Omental fat pad (tissue), 4 donors: Measurements from ENCODE around the gene NR2C2. TPM values are rescaled to one million over a fixed set of nuclear protein-coding genes. Genes with fewer than 3 reads are reported as not detected.

Source experiments
- ATAC-seq: fragments of 150-250 bp; one replicate; pipeline ENCODE4 v1.9.1; 2016; ENCODE audit warnings: mild to moderate bottlenecking, moderate library complexity; ENCODE audit not compliant: low FRiP score
- DNase-seq: peaks from one replicate; pipeline ENCODE4 v3.0.0-alpha.2; 2019; ENCODE audit warnings: low spot score
- CTCF ChIP-seq, 3 donors: fragments of 450-650 bp; IDR thresholded peaks; one replicate each; pipeline ENCODE4 v1.5.1; 2016 to 2017; ENCODE audit warnings: antibody characterized with exemption in 3 of 3, mild to moderate bottlenecking in 3 of 3, moderate library complexity in 2 of 3
- total RNA-seq, 4 donors: library from RNA; depleted of rRNA; stranded (reverse); fragments of >200 nt; gene quantifications; one replicate each; pipeline ENCODE4 v1.1.0, GENCODE V29; 2016

Gene NR2C2
- total RNA-seq, 4 donors from 2014 or later: 25.8 to 45.1 (median 37.8) TPM

GRCh38 chr3:14946236-14946635 is 1.1 kb upstream of the NR2C2 start:
- DNase-seq (no peak), ATAC-seq (no peak)
- TF ChIP-seq CTCF (IDR thresholded peaks at IDR 0.05): no peak

- ATAC-seq: peak; percentile 2
- no peak for DNase-seq
- no peak for TF ChIP-seq CTCF (IDR thresholded peaks at IDR 0.05)
Measured at GRCh38 chr3:14946739-14947099, 664 bp upstream of the NR2C2 start.

GRCh38 chr3:14947886-14948608 is 664 bp downstream of the NR2C2 start:
- peak; percentile 90 for DNase-seq
- peak; percentile 98 for ATAC-seq
- TF ChIP-seq CTCF (IDR thresholded peaks at IDR 0.05): no peak

GRCh38 chr3:14948609-14949038 is 1.2 kb downstream of the NR2C2 start:
- TF ChIP-seq CTCF (IDR thresholded peaks at IDR 0.05): no peak
- ATAC-seq (no peak), DNase-seq (no peak)

- ATAC-seq (no peak), DNase-seq (no peak)
- TF ChIP-seq CTCF (IDR thresholded peaks at IDR 0.05): no peak
Measured at GRCh38 chr3:14949126-14949525, 1.7 kb downstream of the NR2C2 start.

- no peak for ATAC-seq
- TF ChIP-seq CTCF (IDR thresholded peaks at IDR 0.05): no peak
- no peak for DNase-seq
Measured at GRCh38 chr3:14950274-14950673, 2.9 kb downstream of the NR2C2 start.

- TF ChIP-seq CTCF (IDR thresholded peaks at IDR 0.05): no peak
- DNase-seq: no peak
- ATAC-seq: no peak
Measured at GRCh38 chr3:14957153-14957552, 9.8 kb downstream of the NR2C2 start.
